GM23248 (cell line): ENCODE data around the gene CLCA1. TPM values are rescaled to one million over a fixed set of nuclear protein-coding genes. Genes with fewer than 3 reads are reported as not detected.

Source experiments
- DNase-seq: peaks from one replicate; pipeline ENCODE4 v3.0.0-alpha.2; 2015
- H2AFZ ChIP-seq: fragments of 200-600 bp; sonication (generic); 2 replicates; pipeline ENCODE4 v1.6.1; 2016; ENCODE audit warnings: antibody characterized with exemption
- H3F3A ChIP-seq: fragments of 200-600 bp; sonication (generic); 2 replicates; pipeline ENCODE4 v1.6.1; 2016; ENCODE audit warnings: mild to moderate bottlenecking, antibody characterized with exemption, mixed run types; ENCODE audit not compliant: insufficient read depth
- H3K27ac ChIP-seq: fragments of 200-600 bp; sonication (generic); 2 replicates; pipeline ENCODE4 v1.5.1; 2016; ENCODE audit warnings: mild to moderate bottlenecking
- H3K27me3 ChIP-seq: fragments of 200-600 bp; sonication (generic); replicated peaks from 2 replicates; pipeline ENCODE4 v1.6.1; 2016; ENCODE audit warnings: mild to moderate bottlenecking; ENCODE audit not compliant: insufficient read depth
- H3K36me3 ChIP-seq: fragments of 200-600 bp; sonication (generic); 2 replicates; pipeline ENCODE4 v1.6.1; 2016; ENCODE audit warnings: low read depth, mild to moderate bottlenecking
- H3K4me1 ChIP-seq: fragments of 200-600 bp; sonication (generic); 2 replicates; pipeline ENCODE4 v1.6.1; 2016; ENCODE audit warnings: mild to moderate bottlenecking; ENCODE audit not compliant: insufficient read depth
- H3K4me2 ChIP-seq: fragments of 200-600 bp; sonication (generic); one replicate; pipeline ENCODE4 v1.6.1; 2016; ENCODE audit warnings: mild to moderate bottlenecking; ENCODE audit not compliant: unreplicated experiment
- H3K4me3 ChIP-seq: fragments of 200-600 bp; sonication (generic); 2 replicates; pipeline ENCODE4 v1.5.1; 2016; ENCODE audit warnings: mild to moderate bottlenecking
- H3K79me2 ChIP-seq: fragments of 200-600 bp; sonication (generic); 2 replicates; pipeline ENCODE4 v1.6.1; 2016; ENCODE audit warnings: mild to moderate bottlenecking; ENCODE audit not compliant: insufficient read depth
- H3K9ac ChIP-seq: fragments of 200-600 bp; sonication (generic); 2 replicates; pipeline ENCODE4 v1.6.1; 2016; ENCODE audit warnings: mild to moderate bottlenecking
- H3K9me2 ChIP-seq: fragments of 200-600 bp; sonication (generic); 2 replicates; pipeline ENCODE4 v1.6.1; 2016; ENCODE audit warnings: mixed run types, mild to moderate bottlenecking, moderate library complexity; ENCODE audit not compliant: insufficient read depth
- H3K9me3 ChIP-seq: fragments of 200-600 bp; sonication (generic); one replicate; pipeline ENCODE4 v1.6.1; 2017; ENCODE audit warnings: low read depth
- H4K20me1 ChIP-seq: fragments of 200-600 bp; sonication (generic); 2 replicates; pipeline ENCODE4 v1.6.0; 2016; ENCODE audit not compliant: insufficient read depth
- EZH2 ChIP-seq: fragments of 200-600 bp; sonication (generic); IDR thresholded peaks from 2 replicates; pipeline ENCODE4 v1.6.1; 2018; ENCODE audit warnings: antibody characterized with exemption, mild to moderate bottlenecking; ENCODE audit not compliant: insufficient read depth, poor library complexity, severe bottlenecking
- EZH2phosphoT487 ChIP-seq: fragments of 200-600 bp; sonication (generic); IDR thresholded peaks from 2 replicates; pipeline ENCODE4 v1.6.1; 2018; ENCODE audit warnings: antibody characterized with exemption, moderate library complexity, mild to moderate bottlenecking, low read depth; ENCODE audit not compliant: insufficient read depth
- WGBS, 2 experiments: methylation state at CpG; one replicate each; pipeline ENCODE4 v1.1.6; 2015 to 2017; ENCODE audit warnings: low lambda C conversion rate in 2 of 2, low coverage in 1 of 2; ENCODE audit errors: missing lambda C conversion rate in 2 of 2; 5-methylcytosine and 5-hydroxymethylcytosine counted together
- in situ Hi-C: fragments of 300-500 bp; cut with MboI; formaldehyde crosslinking; loops from 2 replicates; pipeline ENCODE4 v1.15.0; 2020
- polyA plus RNA-seq: library from polyadenylated mRNA; unstranded; fragments of >200 nt; fragmentation: Nextera tagmentation; extraction: Ambion mirVana; gene quantifications from 2 replicates; pipeline ENCODE4 v1.2.1, GENCODE V29; 2016
- total RNA-seq: library from RNA; depleted of rRNA; stranded (reverse); fragments of >200 nt; shearing (Covaris generic); gene quantifications from 2 replicates; pipeline ENCODE4 v1.2.3, GENCODE V29; 2014

CLCA1 gene
- total and polyA plus RNA-seq, 2 experiments from 2014 or later = not detected

GRCh38 chr1:86527306-86527705 lies 58.6 kb downstream of the CLCA1 start:
- Histone ChIP-seq H3F3A (no peaks in the 10 kb centered on the region), H3K79me2 (no peaks in the 10 kb centered on the region), H3K4me1 (no peaks in the 10 kb centered on the region), H3K9me3 (no peaks in the 10 kb centered on the region), H3K27ac (no peak overlapping the region), H3K27me3 (no peaks in the 10 kb centered on the region), H2AFZ (no peak overlapping the region), H3K36me3 (no peaks in the 10 kb centered on the region), H3K4me2 (no peak overlapping the region), H3K4me3 (no peak overlapping the region), H3K9ac (no peak overlapping the region), H3K9me2 (no peaks in the 10 kb centered on the region), H4K20me1 (no peaks in the 10 kb centered on the region)
- TF ChIP-seq EZH2phosphoT487 (no peak), EZH2 (no peak)
- 85 to 88% methylated on average over 4 of the region's 4 CpGs for WGBS, 2 experiments
- in situ Hi-C loops = no loop called here
- no peak for DNase-seq

GRCh38 chr1:86530211-86530845 lies 61.6 kb downstream of the CLCA1 start:
- Histone ChIP-seq H3K9me2 (no peaks in the 10 kb centered on the region), H3K9ac (no peak overlapping the region), H3F3A (no peaks in the 10 kb centered on the region), H2AFZ (no peak overlapping the region), H3K27ac (no peak overlapping the region), H3K36me3 (no peaks in the 10 kb centered on the region), H3K4me3 (no peak overlapping the region), H3K27me3 (0 out of 2 replicates have a peak, but pooled peaks cover 6% of the 10 kb centered on the region), H3K4me2 (no peak overlapping the region), H3K79me2 (no peaks in the 10 kb centered on the region), H4K20me1 (no peaks in the 10 kb centered on the region), H3K4me1 (no peaks in the 10 kb centered on the region), H3K9me3 (no peaks in the 10 kb centered on the region)
- in situ Hi-C loops = no loop called here
- no peak for DNase-seq
- WGBS, 2 experiments = 54 to 66% methylated on average over 3 of the region's 3 CpGs
- no peak for TF ChIP-seq EZH2phosphoT487
- no peak for TF ChIP-seq EZH2

DNA sequence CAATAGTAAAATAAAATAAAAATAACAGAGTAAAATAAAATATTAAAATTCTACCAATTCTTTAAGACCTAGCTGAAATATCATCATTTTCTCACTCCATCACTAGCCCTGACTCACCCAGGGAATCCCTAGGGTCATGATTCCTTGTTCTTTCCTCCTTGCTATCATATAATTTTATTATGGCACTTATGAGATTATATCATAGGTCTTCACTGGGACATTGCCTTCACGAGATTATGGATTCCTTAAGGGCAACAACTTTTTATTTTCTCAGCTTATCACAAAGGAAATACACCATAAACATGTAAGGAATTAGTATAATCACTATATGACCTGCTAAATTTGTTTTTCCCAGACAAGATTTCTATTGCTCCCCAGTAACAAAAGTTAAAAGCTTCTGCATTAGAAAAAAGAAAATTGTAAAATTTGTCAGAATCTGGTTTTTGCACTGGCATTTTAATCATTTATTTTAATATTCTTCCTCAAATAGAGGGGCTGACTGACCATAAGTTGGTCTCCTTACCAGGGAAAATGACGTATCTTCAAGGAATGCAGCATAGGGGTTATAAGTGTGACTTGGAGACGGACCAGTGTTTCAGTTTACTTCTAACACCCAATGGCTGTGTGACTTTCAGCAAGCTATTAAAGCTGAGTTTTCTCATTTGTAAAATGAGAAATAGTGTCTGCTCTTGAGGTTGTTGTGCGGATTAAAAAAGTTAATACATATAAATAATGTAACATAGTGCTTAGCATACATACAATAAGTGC lies 69.4 kb downstream of the CLCA1 start:
- Histone ChIP-seq H3K4me1 (no peaks in the 10 kb centered on the region), H3K27me3 (0 out of 2 replicates have a peak, but pooled peaks cover 4% of the 10 kb centered on the region), H3F3A (no peaks in the 10 kb centered on the region), H3K4me3 (no peak overlapping the region), H2AFZ (no peak overlapping the region), H3K4me2 (no peak overlapping the region), H3K9ac (no peak overlapping the region), H3K9me2 (no peaks in the 10 kb centered on the region), H3K9me3 (no peaks in the 10 kb centered on the region), H3K36me3 (no peaks in the 10 kb centered on the region), H3K27ac (no peak overlapping the region), H3K79me2 (no peaks in the 10 kb centered on the region), H4K20me1 (no peaks in the 10 kb centered on the region)
- no peak for DNase-seq
- 73 to 74% methylated on average over 4 of the region's 4 CpGs for WGBS, 2 experiments
- no peak for TF ChIP-seq EZH2phosphoT487
- in situ Hi-C loops = no loop called here

DNA sequence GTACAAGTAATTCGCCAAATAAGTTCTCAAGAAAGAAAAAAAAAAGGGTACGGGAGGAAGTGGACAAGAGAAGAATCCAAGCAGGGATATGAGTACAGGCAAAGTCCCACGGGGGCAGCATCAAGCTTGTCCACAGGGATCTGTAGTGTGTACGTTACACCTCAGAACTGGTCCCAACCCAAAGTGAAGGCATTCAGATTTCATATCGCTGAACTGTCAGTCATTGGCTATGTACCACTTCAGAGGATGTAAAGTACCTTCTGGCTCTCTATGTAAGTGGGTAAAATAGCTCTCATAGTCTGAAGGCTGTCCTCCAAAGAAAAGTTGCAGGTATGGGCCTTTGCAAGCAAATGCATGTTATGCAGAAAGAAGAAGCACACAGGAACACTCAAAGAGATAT lies 70.0 kb downstream of the CLCA1 start:
- TF ChIP-seq EZH2phosphoT487 = no peak
- no peak for TF ChIP-seq EZH2
- in situ Hi-C loops = no loop called here
- 61 to 67% methylated on average over 5 of the region's 5 CpGs for WGBS, 2 experiments

More for the DNA sequence above, 70.0 kb downstream of the CLCA1 start:
- no peak overlapping the region for H3K4me2 ChIP-seq
- H3K79me2 ChIP-seq = no peaks in the 10 kb centered on the region
- H3K4me1 ChIP-seq = no peaks in the 10 kb centered on the region
- H3K9me3 ChIP-seq = no peaks in the 10 kb centered on the region
- no peak overlapping the region for H3K9ac ChIP-seq
- H4K20me1 ChIP-seq = no peaks in the 10 kb centered on the region
- H3K9me2 ChIP-seq = no peaks in the 10 kb centered on the region
- no peak overlapping the region for H3K4me3 ChIP-seq
- no peak overlapping the region for H2AFZ ChIP-seq
- no peaks in the 10 kb centered on the region for H3K27me3 ChIP-seq
- H3F3A ChIP-seq = no peaks in the 10 kb centered on the region
- no peak for DNase-seq
- H3K36me3 ChIP-seq = no peaks in the 10 kb centered on the region
- no peak overlapping the region for H3K27ac ChIP-seq
